ENCODE results near the gene AP1M1.

AP1M1 gene

DNA sequence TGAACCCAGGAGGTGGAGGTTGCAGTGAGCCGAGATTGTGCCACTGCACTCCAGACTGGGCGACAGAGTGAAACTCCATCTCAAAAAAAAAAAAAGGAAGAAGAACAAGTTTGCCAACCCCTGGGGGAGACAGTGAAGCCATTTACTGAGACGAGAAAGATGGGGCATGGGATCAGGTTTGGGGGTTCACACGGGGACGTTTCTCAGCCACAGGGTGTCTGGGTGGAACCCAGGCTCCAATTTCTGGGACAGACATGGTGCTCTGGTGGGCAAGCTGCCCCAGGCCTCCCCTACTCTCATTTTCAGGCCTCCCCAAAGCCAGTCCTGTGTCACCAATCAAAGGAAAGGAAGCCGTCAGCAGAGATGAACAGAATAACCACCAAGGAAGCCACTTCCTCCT, 40.8 kb upstream of the AP1M1 start (continued):
- TF ChIP-seq RARB (CRISPR knock-in tag; IDR thresholded peaks at IDR 0.05) = no peak
- TF ChIP-seq, protein P1, sequence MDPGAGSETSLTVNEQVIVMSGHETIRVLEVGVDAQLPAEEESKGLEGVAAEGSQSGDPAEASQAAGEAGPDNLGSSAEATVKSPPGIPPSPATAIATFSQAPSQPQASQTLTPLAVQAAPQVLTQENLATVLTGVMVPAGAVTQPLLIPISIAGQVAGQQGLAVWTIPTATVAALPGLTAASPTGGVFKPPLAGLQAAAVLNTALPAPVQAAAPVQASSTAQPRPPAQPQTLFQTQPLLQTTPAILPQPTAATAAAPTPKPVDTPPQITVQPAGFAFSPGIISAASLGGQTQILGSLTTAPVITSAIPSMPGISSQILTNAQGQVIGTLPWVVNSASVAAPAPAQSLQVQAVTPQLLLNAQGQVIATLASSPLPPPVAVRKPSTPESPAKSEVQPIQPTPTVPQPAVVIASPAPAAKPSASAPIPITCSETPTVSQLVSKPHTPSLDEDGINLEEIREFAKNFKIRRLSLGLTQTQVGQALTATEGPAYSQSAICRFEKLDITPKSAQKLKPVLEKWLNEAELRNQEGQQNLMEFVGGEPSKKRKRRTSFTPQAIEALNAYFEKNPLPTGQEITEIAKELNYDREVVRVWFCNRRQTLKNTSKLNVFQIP (CRISPR knock-in tag; IDR thresholded peaks at IDR 0.05; ENCODE audit: borderline replicate concordance, low read depth) = no peak
- no peak for TF ChIP-seq ZNF70 (CRISPR knock-in tag; IDR thresholded peaks at IDR 0.05)
- TF ChIP-seq, protein P2, sequence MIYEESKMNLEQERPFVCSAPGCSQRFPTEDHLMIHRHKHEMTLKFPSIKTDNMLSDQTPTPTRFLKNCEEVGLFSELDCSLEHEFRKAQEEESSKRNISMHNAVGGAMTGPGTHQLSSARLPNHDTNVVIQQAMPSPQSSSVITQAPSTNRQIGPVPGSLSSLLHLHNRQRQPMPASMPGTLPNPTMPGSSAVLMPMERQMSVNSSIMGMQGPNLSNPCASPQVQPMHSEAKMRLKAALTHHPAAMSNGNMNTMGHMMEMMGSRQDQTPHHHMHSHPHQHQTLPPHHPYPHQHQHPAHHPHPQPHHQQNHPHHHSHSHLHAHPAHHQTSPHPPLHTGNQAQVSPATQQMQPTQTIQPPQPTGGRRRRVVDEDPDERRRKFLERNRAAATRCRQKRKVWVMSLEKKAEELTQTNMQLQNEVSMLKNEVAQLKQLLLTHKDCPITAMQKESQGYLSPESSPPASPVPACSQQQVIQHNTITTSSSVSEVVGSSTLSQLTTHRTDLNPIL (CRISPR knock-in tag; IDR thresholded peaks at IDR 0.05; ENCODE audit: low read depth) = no peak
- TF ChIP-seq ZFP3 (CRISPR knock-in tag; IDR thresholded peaks at IDR 0.05) = no peak
- no peak for TF ChIP-seq SNAI2 (CRISPR knock-in tag; IDR thresholded peaks at IDR 0.05)

DNA sequence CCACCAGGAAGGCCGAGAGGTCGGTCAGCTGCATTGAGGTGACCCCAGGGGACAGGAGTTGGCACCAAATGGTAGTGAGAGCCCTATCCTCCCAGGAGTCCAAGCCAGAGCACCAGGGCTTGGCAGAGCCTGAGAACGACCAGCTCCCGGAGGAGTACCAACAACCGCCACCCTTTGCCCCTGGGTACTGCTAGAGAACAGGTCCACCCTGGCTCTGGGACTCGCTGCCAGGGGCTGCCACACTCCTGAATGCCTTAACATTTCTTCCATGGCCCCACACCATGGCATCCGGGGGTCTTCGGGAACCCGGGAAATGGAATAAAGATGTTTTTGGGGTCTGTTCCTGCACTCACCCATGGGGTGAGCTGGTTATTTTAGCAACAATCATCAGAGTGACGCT, 40.1 kb upstream of the AP1M1 start:
- no peak for ATAC-seq
- TF ChIP-seq, protein P3, sequence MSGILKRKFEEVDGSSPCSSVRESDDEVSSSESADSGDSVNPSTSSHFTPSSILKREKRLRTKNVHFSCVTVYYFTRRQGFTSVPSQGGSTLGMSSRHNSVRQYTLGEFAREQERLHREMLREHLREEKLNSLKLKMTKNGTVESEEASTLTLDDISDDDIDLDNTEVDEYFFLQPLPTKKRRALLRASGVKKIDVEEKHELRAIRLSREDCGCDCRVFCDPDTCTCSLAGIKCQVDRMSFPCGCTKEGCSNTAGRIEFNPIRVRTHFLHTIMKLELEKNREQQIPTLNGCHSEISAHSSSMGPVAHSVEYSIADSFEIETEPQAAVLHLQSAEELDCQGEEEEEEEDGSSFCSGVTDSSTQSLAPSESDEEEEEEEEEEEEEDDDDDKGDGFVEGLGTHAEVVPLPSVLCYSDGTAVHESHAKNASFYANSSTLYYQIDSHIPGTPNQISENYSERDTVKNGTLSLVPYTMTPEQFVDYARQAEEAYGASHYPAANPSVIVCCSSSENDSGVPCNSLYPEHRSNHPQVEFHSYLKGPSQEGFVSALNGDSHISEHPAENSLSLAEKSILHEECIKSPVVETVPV (CRISPR knock-in tag; IDR thresholded peaks at IDR 0.05) = no peak
- TF ChIP-seq ESRRG (CRISPR knock-in tag; IDR thresholded peaks at IDR 0.05) (no peak), OSR1 (CRISPR knock-in tag; IDR thresholded peaks at IDR 0.05) (no peak), ZNF70 (CRISPR knock-in tag; IDR thresholded peaks at IDR 0.05) (no peak), ZFP30 (CRISPR knock-in tag; IDR thresholded peaks at IDR 0.05) (no peak)

DNA sequence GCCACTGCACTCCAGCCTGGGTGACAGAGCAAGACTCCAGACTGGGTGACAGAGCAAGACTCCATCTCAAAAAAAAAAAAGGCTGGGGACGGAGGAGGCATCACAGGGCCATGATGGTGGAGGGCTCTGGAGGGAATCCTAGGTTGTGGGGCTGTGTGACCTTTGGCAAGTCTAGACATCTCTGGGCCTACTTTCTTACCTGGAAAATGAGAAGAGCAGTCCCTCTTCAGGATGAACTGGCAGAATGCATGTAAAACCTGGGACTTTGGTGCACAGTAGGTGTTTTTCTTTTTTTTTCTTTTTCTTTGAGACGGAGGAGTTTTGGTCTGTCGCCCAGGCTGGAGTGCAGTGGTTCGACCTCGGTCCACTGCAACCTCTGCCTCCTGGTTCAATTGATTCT, 38.1 kb upstream of the AP1M1 start:
- ATAC-seq = no peak
- TF ChIP-seq, protein P2 (CRISPR knock-in tag; IDR thresholded peaks at IDR 0.05; ENCODE audit: low read depth) = no peak
- no peak for TF ChIP-seq PPARA (CRISPR knock-in tag; IDR thresholded peaks at IDR 0.05; ENCODE audit: borderline replicate concordance)

DNA sequence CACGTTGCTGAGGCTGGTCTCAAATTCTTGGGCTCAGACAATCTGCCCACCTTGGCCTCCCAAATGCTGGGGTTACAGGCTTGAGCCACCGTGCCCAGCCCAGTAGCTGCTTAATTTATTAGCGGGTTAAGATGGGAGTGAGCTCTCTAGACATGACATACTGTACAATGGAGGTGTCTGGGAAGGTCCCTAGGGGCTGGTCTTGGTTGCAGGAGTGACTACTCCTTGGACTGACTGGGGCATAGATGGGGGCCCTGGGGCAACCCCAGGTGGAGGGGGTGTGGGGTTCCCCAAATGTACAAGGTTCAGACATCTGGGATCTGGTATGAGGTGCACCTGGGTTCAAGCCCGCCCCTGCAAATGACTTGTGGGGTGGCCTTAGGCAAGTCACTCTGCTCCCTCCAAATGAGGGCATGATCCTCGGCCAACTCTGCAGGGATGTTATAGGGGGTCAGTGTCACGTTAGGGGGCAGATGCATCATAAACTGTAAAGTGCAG, 37.2 kb upstream of the AP1M1 start:
- ATAC-seq = no peak
- TF ChIP-seq CSDC2 (CRISPR knock-in tag; IDR thresholded peaks at IDR 0.05) = no peak
- TF ChIP-seq TOX (CRISPR knock-in tag; IDR thresholded peaks at IDR 0.05; ENCODE audit: borderline replicate concordance) = no peak
- TF ChIP-seq, protein P2 (CRISPR knock-in tag; IDR thresholded peaks at IDR 0.05; ENCODE audit: low read depth) = no peak
- TF ChIP-seq ZNF70 (CRISPR knock-in tag; IDR thresholded peaks at IDR 0.05) = no peak
- no peak for TF ChIP-seq ARNTL (CRISPR knock-in tag; IDR thresholded peaks at IDR 0.05; ENCODE audit: borderline replicate concordance, low read depth)
- no peak for TF ChIP-seq TCF4 (CRISPR knock-in tag; IDR thresholded peaks at IDR 0.05; ENCODE audit: borderline replicate concordance)
- TF ChIP-seq GLIS3 (CRISPR knock-in tag; IDR thresholded peaks at IDR 0.05) = no peak
- TF ChIP-seq ZC3H10 (CRISPR knock-in tag; IDR thresholded peaks at IDR 0.05) = no peak
- TF ChIP-seq, protein P4, sequence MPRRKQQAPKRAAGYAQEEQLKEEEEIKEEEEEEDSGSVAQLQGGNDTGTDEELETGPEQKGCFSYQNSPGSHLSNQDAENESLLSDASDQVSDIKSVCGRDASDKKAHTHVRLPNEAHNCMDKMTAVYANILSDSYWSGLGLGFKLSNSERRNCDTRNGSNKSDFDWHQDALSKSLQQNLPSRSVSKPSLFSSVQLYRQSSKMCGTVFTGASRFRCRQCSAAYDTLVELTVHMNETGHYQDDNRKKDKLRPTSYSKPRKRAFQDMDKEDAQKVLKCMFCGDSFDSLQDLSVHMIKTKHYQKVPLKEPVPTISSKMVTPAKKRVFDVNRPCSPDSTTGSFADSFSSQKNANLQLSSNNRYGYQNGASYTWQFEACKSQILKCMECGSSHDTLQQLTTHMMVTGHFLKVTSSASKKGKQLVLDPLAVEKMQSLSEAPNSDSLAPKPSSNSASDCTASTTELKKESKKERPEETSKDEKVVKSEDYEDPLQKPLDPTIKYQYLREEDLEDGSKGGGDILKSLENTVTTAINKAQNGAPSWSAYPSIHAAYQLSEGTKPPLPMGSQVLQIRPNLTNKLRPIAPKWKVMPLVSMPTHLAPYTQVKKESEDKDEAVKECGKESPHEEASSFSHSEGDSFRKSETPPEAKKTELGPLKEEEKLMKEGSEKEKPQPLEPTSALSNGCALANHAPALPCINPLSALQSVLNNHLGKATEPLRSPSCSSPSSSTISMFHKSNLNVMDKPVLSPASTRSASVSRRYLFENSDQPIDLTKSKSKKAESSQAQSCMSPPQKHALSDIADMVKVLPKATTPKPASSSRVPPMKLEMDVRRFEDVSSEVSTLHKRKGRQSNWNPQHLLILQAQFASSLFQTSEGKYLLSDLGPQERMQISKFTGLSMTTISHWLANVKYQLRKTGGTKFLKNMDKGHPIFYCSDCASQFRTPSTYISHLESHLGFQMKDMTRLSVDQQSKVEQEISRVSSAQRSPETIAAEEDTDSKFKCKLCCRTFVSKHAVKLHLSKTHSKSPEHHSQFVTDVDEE (CRISPR knock-in tag; IDR thresholded peaks at IDR 0.05) = no peak
- no peak for TF ChIP-seq ESRRG (CRISPR knock-in tag; IDR thresholded peaks at IDR 0.05)
- TF ChIP-seq, protein P5, sequence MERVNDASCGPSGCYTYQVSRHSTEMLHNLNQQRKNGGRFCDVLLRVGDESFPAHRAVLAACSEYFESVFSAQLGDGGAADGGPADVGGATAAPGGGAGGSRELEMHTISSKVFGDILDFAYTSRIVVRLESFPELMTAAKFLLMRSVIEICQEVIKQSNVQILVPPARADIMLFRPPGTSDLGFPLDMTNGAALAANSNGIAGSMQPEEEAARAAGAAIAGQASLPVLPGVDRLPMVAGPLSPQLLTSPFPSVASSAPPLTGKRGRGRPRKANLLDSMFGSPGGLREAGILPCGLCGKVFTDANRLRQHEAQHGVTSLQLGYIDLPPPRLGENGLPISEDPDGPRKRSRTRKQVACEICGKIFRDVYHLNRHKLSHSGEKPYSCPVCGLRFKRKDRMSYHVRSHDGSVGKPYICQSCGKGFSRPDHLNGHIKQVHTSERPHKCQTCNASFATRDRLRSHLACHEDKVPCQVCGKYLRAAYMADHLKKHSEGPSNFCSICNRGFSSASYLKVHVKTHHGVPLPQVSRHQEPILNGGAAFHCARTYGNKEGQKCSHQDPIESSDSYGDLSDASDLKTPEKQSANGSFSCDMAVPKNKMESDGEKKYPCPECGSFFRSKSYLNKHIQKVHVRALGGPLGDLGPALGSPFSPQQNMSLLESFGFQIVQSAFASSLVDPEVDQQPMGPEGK (CRISPR knock-in tag; IDR thresholded peaks at IDR 0.05; ENCODE audit: borderline replicate concordance) = no peak
- no peak for TF ChIP-seq OSR1 (CRISPR knock-in tag; IDR thresholded peaks at IDR 0.05)
- no peak for TF ChIP-seq BACH2 (CRISPR knock-in tag; IDR thresholded peaks at IDR 0.05; ENCODE audit: borderline replicate concordance)
